Esophagus muscularis mucosa (tissue), 4 donors: Measurements from ENCODE around the gene PTPN20. TPM values are rescaled to one million over a fixed set of nuclear protein-coding genes. Genes with fewer than 3 reads are reported as not detected.

Experiments used
- DNase-seq: peaks from one replicate; pipeline ENCODE4 v3.0.0-alpha.2; 2017; ENCODE audit errors: extremely low spot score
- H3K27ac ChIP-seq, 4 donors: fragments of 200-600 bp; sonication (generic); replicated peaks in 1 of 4; 1 replicate in 3 of 4; 2 replicates in 1 of 4; pipeline ENCODE4 v1.5.1; 2016 to 2019; ENCODE audit warnings: mild to moderate bottlenecking in 1 of 4
- H3K27me3 ChIP-seq, 4 donors: fragments of 200-600 bp; sonication (generic); one replicate each; pipeline versions ENCODE4 v1.5.1 to v1.6.0; 2016 to 2019
- H3K36me3 ChIP-seq, 4 donors: fragments of 200-600 bp; sonication (generic); one replicate each; pipeline ENCODE4 v1.5.1; 2016 to 2019
- H3K4me1 ChIP-seq, 4 donors: fragments of 200-600 bp; sonication (generic); one replicate each; pipeline ENCODE4 v1.5.1; 2016 to 2019
- H3K4me3 ChIP-seq, 4 donors: fragments of 200-600 bp; sonication (generic); 1 replicate in 2 of 4; 2 replicates in 2 of 4; pipeline ENCODE4 v1.5.1; 2016 to 2019; ENCODE audit warnings: mild to moderate bottlenecking in 4 of 4, moderate library complexity in 1 of 4
- H3K9me3 ChIP-seq, 4 donors: fragments of 200-600 bp; sonication (generic); 1 replicate in 3 of 4; 2 replicates in 1 of 4; pipeline ENCODE4 v1.5.1; 2016 to 2019
- EP300 ChIP-seq: sonication (generic); formaldehyde crosslinking; IDR thresholded peaks from one replicate; pipeline ENCODE4 v1.6.1; 2017; ENCODE audit warnings: antibody characterized with exemption
- POLR2A ChIP-seq: fragments of 450-650 bp; IDR thresholded peaks from one replicate; pipeline ENCODE4 v1.6.1; 2017; ENCODE audit warnings: antibody characterized with exemption, moderate library complexity, mild to moderate bottlenecking, low read depth
- POLR2AphosphoS5 ChIP-seq, 2 donors: sonication (generic); formaldehyde crosslinking; IDR thresholded peaks; one replicate each; pipeline ENCODE4 v1.6.1; 2017; ENCODE audit warnings: antibody characterized with exemption in 2 of 2
- WGBS: methylation state at CpG from one replicate; pipeline ENCODE4 v1.1.5; 2018; 5-methylcytosine and 5-hydroxymethylcytosine counted together
- intact Hi-C: fragments of 100-400 bp; cut with DNase I; formaldehyde crosslinking; loops from one replicate; pipeline ENCODE4 v1.15.1; 2023
- total RNA-seq, 4 donors: library from RNA; depleted of rRNA; stranded (reverse); fragments of >200 nt; gene quantifications; one replicate each; pipeline versions ENCODE4 v1.1.0 to v1.2.1, GENCODE V29; 2016
- TF ChIP-seq, protein P1 (sequence below), 3 experiments: fragments of 200-600 bp in 2 of 3; fragments of 450-650 bp in 1 of 3; sonication (generic) in 2 of 3; IDR thresholded peaks; one replicate each; pipeline ENCODE4 v1.5.1; 2017 to 2019; ENCODE audit warnings: antibody characterized with exemption in 3 of 3, mild to moderate bottlenecking in 2 of 3, moderate library complexity in 1 of 3

Gene PTPN20
- total RNA-seq, 4 donors from 2014 or later = 2.3 to 3.0 (median 2.6) TPM

GRCh38 chr10:47019155-47020145 is 108.2 kb downstream of the PTPN20 start:
- Histone ChIP-seq H3K27ac (no peak overlapping the region), H3K9me3 (no peaks in the 10 kb centered on the region), H3K4me1 (peaks cover 0 to 7% (median under 1%) of the 10 kb centered on the region in 4 donors), H3K27me3 (peaks cover 0 to 5% (median 0%) of the 10 kb centered on the region in 4 donors), H3K36me3 (no peaks in the 10 kb centered on the region), H3K4me3 (no peak overlapping the region)
- TF ChIP-seq POLR2A (no peak), POLR2AphosphoS5 (IDR thresholded peaks at IDR 0.05) (no peak), EP300 (no peak)
- TF ChIP-seq, protein P1, sequence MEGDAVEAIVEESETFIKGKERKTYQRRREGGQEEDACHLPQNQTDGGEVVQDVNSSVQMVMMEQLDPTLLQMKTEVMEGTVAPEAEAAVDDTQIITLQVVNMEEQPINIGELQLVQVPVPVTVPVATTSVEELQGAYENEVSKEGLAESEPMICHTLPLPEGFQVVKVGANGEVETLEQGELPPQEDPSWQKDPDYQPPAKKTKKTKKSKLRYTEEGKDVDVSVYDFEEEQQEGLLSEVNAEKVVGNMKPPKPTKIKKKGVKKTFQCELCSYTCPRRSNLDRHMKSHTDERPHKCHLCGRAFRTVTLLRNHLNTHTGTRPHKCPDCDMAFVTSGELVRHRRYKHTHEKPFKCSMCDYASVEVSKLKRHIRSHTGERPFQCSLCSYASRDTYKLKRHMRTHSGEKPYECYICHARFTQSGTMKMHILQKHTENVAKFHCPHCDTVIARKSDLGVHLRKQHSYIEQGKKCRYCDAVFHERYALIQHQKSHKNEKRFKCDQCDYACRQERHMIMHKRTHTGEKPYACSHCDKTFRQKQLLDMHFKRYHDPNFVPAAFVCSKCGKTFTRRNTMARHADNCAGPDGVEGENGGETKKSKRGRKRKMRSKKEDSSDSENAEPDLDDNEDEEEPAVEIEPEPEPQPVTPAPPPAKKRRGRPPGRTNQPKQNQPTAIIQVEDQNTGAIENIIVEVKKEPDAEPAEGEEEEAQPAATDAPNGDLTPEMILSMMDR (IDR thresholded peaks at IDR 0.05) = no peak
- WGBS = 79% methylated on average over 8 of the region's 8 CpGs
- intact Hi-C loops = no loop called here
- no peak for DNase-seq

- 76% methylated on average over 5 of the region's 5 CpGs for WGBS
- Histone ChIP-seq H3K27ac (no peak overlapping the region), H3K27me3 (peaks cover 0 to 5% (median 0%) of the 10 kb centered on the region in 4 donors), H3K4me1 (peaks cover 0 to 14% (median 8%) of the 10 kb centered on the region in 4 donors), H3K36me3 (no peaks in the 10 kb centered on the region), H3K9me3 (no peaks in the 10 kb centered on the region), H3K4me3 (no peak overlapping the region)
- TF ChIP-seq POLR2AphosphoS5 (IDR thresholded peaks at IDR 0.05) (no peak), POLR2A (no peak), EP300 (no peak)
- TF ChIP-seq, protein P1 (IDR thresholded peaks at IDR 0.05) = no peak
- no peak for DNase-seq
- intact Hi-C loops = no loop called here
Observed at GRCh38 chr10:47020471-47020870, 109.2 kb downstream of the PTPN20 start.

DNA sequence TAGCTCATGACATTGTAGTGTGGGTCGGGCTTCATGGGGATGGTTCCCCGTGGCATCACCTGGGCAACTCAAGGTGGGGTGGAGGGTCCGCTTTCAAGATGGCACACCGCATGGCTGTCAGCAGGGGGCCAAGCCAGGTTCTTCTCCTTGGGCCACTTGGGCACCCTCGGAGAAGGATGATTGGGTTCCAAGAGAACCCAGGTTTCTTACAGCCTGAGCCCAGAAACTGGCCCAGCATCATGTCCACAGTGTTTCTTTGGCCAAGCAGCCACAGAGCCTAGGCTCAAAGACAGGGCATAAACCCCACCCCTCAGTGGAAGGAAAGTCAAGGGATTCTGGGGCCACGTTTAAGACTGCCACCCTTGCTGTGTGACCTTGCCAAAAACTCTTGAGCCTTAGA is 110.6 kb downstream of the PTPN20 start:
- TF ChIP-seq EP300 = no peak
- no peak for TF ChIP-seq POLR2A
- TF ChIP-seq POLR2AphosphoS5 (IDR thresholded peaks at IDR 0.05) = no peak
- TF ChIP-seq, protein P1 (IDR thresholded peaks at IDR 0.05) = no peak
- peaks cover 0 to 20% (median 13%) of the 10 kb centered on the region in 4 donors for H3K4me1 ChIP-seq
- no peak for DNase-seq
- WGBS = 83% methylated on average over 5 of the region's 6 CpGs
- intact Hi-C loops = no loop called here
- no peaks in the 10 kb centered on the region for H3K9me3 ChIP-seq
- H3K27me3 ChIP-seq = peaks cover 0 to 5% (median 0%) of the 10 kb centered on the region in 4 donors
- no peak overlapping the region for H3K4me3 ChIP-seq
- no peaks in the 10 kb centered on the region for H3K36me3 ChIP-seq
- H3K27ac ChIP-seq = no peak overlapping the region

DNA sequence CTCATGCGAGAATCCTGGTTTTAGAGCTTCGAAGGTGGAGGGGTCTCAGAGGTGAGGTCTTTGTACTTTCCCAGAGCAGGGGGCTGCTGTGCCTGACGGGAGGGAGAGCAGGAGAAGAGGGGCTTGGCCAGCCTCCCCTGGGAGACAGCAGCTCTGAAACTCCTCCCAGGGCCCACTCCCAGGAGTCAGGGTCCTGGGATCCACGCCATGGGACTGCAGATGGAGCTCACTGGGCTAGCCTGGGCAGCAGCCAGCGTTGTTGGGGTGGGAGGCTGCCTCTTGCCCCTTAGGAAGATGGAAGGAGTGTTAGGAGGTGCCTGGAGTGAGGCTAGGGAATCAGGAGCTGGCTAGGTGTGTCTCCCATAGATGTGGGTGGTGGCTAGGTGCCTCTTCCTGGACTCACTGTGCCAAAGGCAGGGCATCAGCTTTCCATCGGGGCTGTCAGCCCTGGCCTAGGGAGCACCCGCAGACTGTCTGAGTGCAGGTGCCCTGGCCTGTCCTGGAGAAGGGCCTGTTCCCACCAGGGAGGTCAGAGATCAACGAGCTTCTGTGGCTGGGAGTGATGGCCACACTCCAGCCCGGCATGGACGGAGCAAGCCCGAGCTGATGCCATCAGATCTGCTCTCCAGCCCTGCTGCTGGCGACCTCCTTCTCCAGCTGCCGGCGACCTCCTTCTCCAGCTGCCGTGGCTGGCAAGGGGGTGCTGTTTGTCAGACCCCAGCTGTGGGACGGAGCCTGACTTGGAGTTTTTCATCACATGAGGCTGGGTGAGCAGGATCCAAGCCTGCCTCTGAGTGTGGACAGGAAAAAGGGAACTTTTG is 111.3 kb downstream of the PTPN20 start:
- H3K36me3 ChIP-seq = no peaks in the 10 kb centered on the region
- peaks cover 0 to 20% (median 13%) of the 10 kb centered on the region in 4 donors for H3K4me1 ChIP-seq
- 82% methylated on average over 11 of the region's 16 CpGs for WGBS
- H3K27ac ChIP-seq = peak overlapping the region in 1 of 4 donors; percentile 20
- H3K9me3 ChIP-seq = no peaks in the 10 kb centered on the region
- H3K27me3 ChIP-seq = no peaks in the 10 kb centered on the region
- intact Hi-C loops = no loop called here
- peak; percentile 91 for DNase-seq
- TF ChIP-seq, protein P1 (IDR thresholded peaks at IDR 0.05) = no peak
- no peak for TF ChIP-seq POLR2AphosphoS5 (IDR thresholded peaks at IDR 0.05)
- TF ChIP-seq EP300 = no peak
- no peak for TF ChIP-seq POLR2A
- H3K4me3 ChIP-seq = no peak overlapping the region
